ENCODE data around the gene PLAU.

The PLAU gene

DNA sequence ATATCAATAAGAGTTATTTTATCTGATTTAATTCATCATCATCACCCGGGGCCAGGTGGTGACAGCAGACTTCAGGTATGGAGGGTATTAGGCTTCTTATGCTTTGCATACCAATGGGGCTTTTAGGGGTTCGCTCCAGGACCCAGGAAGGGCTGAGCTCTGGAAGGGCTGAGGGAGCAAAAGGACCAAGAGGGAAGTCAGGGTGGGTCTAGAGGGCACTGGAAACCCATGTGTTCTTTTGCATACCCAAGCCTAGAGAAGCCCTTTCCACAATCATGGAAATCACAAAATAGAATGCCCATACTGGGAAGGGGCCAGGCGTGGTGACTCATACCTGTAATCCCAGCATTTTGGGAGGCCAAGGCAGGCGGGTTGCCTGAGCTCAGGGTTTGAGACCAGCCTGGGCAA, 56.1 kb downstream of the PLAU start:
- no peak overlapping the region for H2AFZ ChIP-seq
- no peaks in the 10 kb centered on the region for H3K36me3 ChIP-seq (ENCODE audit: control insufficient read depth, insufficient read depth, low read length)
- no peaks in the 10 kb centered on the region for H3K27me3 ChIP-seq (ENCODE audit: control insufficient read depth, insufficient read depth, low read length)
- no peak overlapping the region for H3K9ac ChIP-seq
- no peak overlapping the region for H3K4me2 ChIP-seq (ENCODE audit: low read length)
- peaks cover 10% of the 10 kb centered on the region for H3K4me1 ChIP-seq
- no peaks in the 10 kb centered on the region for H3K9me3 ChIP-seq (ENCODE audit: control insufficient read depth, low read length)
- H3K79me2 ChIP-seq, result no peaks in the 10 kb centered on the region
- TF ChIP-seq, protein P1, sequence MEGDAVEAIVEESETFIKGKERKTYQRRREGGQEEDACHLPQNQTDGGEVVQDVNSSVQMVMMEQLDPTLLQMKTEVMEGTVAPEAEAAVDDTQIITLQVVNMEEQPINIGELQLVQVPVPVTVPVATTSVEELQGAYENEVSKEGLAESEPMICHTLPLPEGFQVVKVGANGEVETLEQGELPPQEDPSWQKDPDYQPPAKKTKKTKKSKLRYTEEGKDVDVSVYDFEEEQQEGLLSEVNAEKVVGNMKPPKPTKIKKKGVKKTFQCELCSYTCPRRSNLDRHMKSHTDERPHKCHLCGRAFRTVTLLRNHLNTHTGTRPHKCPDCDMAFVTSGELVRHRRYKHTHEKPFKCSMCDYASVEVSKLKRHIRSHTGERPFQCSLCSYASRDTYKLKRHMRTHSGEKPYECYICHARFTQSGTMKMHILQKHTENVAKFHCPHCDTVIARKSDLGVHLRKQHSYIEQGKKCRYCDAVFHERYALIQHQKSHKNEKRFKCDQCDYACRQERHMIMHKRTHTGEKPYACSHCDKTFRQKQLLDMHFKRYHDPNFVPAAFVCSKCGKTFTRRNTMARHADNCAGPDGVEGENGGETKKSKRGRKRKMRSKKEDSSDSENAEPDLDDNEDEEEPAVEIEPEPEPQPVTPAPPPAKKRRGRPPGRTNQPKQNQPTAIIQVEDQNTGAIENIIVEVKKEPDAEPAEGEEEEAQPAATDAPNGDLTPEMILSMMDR (IDR thresholded peaks at IDR 0.05), result no peak
- no peak overlapping the region for H3K4me3 ChIP-seq (ENCODE audit: low read depth, low read length)
- no peak overlapping the region for H3K27ac ChIP-seq
